ENCODE measurements around the gene EMID1.

DNA sequence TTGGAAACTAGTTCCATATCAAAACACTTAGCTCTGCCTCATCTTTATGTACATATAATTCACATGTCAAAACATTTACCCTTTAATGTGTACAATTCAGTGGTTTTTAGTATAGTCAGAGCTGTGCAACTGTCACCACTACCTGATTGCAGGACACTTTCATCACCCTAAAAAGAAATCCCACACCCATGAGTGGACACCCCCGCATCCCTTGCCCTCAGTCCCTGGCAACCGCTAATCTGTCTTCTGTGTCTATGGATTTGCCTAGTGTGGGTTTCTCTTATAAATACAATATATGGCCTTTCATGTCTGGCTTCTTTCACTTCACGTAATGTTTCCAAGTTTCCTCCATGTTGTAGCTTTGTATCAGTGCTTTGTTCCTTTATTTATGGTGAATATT is 8.6 kb upstream of the EMID1 start:
- no peak for TF ChIP-seq POLR2A (IDR thresholded peaks at IDR 0.05)
- TF ChIP-seq, protein P1, sequence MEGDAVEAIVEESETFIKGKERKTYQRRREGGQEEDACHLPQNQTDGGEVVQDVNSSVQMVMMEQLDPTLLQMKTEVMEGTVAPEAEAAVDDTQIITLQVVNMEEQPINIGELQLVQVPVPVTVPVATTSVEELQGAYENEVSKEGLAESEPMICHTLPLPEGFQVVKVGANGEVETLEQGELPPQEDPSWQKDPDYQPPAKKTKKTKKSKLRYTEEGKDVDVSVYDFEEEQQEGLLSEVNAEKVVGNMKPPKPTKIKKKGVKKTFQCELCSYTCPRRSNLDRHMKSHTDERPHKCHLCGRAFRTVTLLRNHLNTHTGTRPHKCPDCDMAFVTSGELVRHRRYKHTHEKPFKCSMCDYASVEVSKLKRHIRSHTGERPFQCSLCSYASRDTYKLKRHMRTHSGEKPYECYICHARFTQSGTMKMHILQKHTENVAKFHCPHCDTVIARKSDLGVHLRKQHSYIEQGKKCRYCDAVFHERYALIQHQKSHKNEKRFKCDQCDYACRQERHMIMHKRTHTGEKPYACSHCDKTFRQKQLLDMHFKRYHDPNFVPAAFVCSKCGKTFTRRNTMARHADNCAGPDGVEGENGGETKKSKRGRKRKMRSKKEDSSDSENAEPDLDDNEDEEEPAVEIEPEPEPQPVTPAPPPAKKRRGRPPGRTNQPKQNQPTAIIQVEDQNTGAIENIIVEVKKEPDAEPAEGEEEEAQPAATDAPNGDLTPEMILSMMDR (IDR thresholded peaks at IDR 0.05): no peak
